LoVo (cell line): Measurements from ENCODE around the gene ODR4.
"Not testable (repeated sequence)": the region's sequence is repeated elsewhere in the genome, so short reads cannot be mapped to it uniquely, and the experiment has no call there.

Experiments
- DNase-seq: peaks from one replicate; pipeline ENCODE4 v3.0.0-alpha.2; 2016; ENCODE audit warnings: low spot score

The ODR4 gene

DNA sequence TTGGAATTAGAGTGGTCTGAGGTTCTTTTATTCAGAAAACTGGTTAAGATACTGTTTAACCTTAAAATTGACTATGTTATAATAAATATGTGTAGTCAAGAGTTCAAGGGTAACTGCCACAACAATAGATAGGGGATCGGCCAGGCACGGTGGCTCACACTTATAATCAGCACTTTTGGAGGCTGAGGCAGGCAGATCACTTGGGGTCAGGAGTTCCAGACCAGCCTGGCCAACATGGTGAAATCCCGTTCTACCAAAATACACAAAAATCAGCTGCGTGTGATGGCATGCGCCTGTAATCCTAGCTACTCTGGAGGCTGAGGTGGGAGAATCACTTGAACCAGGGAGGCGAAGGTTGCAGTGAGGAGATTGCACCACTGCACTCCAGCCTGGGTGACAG is 45.8 kb downstream of the ODR4 start:
- no peak for DNase-seq

DNA sequence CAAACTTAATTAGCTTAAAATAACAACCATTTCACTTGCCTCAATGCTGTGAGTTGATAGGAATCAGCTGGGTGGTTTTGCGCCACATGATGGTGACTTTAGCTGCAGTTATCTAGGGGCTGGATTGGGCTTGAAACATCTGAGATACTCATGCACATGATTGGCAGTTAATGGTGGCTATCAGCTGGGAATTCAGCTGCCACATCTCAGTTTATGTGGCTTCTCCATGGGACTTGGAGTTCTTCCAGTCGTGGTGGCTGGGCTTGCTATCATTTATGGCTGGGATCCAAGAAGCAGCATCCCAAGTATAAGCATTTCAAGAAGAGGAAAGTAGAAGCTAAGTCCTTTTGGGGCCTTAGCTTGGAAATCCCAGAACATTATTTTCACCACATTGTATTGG is 48.9 kb downstream of the ODR4 start:
- DNase-seq: no peak

DNA sequence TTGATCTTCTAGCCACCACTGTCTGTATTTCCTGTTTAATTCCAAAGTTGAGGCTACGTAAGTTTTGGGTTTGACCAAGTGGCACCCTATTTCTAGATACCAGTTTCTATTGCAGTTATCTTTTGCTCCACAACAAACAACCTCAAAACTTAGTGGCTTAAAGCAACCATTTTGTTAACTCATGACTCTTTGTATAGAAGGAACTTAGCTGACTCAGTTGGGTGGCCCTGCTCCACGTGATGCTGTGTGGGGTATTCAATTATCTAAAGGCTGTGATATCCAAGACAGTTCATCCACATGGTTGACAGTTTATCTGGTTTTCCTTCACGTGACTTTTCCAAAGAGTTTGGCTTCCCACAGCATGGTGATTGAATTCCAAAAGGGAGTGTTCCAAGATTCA is 50.5 kb downstream of the ODR4 start:
- DNase-seq: no peak

DNA sequence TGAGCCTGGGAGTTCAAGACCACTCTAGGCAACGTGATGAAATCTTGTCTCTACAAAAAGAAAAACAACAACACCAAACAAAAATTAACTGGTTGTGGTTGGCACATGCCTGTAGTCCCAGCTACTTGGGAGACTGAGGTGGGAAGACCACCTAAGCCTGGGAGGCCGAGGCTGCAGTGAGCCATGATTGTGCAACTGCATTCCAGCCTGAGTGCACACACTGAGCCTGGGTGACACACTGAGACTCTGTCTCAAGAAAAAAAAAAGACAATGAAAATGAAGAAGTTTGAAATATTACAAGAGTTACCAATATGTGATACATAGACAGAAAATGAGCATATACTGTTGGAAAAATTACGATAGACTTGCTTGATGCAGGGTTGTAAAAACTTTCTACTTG is 53.4 kb downstream of the ODR4 start:
- DNase-seq: no peak

DNA sequence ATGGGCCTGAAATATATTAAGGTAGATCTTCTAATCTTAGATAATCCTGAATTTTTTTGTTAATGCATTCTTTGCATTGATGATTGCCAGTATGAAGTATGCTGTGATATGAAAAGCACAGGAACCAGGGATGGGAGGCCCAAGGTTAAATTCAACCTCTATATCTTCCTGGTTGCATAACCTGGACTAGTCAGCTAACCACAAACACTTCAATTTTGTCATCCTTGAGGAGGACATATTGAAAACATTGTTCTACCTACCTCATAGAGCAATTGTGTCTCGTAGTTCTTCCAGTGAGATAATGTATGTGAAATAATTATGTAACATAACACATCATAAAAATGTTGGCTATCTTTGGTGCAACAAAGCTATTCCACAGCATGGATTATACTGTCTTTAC is 59.7 kb downstream of the ODR4 start:
- DNase-seq: no peak

DNA sequence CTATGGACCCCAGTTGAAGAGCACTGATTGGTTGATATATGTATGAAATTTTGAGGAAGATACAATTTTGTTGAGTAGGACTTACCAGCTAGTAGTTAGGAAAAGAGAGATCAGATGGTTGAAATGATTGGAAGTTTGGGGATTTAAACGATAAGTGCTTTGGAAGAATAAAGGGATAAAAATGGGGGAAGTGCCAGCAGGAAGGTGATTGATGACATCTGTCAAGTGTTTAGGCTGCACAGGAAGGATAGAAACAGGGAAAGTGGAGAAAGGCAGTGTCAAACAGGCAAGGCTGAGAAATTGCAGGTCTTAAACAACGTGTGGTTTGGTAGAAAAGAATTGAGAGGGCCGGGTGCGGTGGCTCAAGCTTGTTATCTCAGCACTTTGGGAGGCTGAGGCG is 62.9 kb downstream of the ODR4 start:
- DNase-seq: no peak

DNA sequence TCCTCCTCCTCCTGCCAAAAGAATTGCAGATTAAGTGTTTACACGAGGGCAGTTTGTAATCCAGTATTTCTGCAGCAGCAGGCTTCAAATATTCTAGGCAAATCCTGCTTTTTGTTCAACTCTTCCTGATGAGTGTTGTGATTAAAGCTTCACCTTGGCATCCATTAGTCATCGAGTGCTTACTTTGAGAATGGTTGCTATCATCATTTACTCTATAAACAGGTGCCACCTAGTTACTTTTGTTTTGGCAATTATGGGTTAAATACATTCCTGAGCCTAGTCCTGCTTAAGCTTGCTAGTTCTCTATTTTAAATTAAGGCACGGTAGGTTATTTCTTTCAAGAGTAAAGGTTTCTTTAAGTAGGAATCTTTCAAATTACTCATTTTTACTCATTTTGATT is 64.9 kb downstream of the ODR4 start:
- DNase-seq: peak; percentile 22

DNA sequence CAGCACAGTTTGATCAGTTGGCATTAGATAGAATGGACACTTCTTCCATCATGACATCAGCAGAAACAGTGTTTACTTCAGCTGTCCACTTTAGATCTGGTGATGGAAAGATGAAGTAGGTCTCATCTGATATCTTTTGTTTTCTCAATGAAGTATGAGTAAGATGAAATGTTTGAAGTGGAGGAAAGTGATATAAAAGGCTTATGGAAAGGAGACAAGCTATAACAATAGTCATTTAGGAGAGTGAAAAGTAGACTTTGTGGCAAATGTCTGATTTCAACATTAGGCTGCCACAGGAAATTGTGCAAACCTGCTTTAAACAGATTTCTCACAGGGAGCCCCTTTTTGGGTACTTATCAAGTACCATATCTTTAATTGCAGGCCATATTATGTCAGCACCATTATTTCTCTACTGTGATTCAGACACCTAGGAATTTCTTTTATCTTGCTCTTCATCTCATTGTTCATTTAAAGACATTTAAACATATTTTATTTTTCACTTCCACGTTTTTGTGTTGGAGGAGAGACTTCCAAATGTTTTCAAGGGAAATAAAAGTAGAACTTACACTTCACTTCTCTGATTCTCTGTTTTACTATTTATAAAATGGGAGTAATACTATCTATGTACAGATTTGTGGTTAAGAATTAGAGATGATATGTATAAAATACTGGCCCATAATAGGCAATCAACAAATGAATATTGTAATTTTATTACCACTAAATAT is 67.2 kb downstream of the ODR4 start:
- no peak for DNase-seq

DNA sequence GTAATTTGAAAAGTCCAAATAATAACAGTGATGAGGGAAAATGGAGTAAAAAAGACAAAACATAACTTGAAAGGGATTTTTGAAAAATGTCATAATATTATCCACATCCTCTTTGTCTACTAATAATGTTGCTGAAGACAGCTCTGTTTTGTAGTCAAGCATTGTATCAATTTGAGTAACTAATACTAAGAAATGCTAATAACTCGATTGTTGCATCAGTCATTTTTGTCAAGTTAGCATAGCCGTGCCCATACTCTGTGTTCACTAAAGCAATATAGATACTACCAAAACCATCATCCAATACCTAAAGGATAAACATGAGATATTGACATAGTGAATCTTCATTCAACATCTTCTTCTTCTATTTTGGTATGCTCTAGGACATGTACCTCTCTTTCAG is 68.0 kb downstream of the ODR4 start:
- no peak for DNase-seq

DNA sequence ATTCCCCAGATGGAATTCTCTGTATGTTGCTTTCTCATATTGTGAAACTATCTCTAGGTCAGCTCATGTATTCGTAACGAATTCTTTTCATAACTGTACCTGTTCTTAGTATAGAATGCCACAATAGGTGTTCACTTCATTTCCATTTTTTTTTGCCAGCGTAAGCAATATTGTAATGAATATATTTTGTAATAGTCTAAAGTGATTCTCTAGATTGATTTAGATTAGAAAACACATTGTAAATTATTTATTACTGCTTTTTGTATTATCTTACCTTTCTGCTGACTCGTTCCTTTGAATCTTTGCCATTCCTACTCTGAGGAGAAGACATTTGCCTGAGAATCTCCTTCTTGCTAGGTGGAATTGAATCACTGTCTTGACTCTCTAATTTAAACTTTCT is 70.5 kb downstream of the ODR4 start:
- DNase-seq: no peak

DNA sequence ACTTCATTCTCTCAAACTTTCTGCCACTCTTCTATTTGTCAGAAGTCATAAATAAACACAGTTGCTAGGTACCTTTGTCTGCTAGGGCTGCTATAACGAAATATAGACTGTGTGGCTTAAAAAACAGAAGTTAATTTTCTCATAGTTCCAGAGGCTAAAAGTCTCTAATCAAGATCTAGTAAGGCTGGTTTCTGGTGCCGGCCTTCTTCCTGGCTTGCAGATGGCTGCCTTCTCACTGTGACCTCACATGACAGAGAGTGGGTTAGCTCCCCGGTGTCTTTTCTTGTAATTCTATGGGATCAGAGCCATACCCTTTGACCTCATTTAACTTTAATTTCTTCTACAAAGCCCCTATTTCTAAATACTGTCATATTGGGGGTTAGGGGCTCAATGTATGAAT is 79.3 kb downstream of the ODR4 start:
- no peak for DNase-seq

DNA sequence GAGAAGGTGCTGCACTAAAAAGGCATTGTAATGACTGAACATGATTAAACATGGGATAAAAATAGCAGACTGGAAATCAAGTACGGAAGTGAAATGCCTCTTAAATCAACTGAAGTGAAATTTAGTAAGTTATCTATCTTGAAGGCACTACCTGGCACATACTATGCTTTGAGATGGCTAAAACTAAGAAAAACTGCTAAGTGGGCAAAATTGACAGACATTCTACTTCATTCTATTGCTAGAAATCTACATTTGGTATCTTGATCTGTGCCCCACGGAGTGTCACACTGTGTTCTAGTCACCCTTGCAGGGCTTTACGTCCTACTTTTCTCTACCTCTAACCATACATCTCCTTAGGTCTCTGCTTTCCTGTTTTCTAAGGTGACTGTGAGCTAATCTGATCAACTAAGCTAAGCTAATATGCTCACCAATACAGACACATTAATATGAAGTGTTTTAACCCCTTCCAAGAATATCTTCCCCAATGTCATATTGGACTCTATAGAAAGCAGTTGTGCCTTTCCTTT is 81.2 kb downstream of the ODR4 start:
- DNase-seq: no peak

DNA sequence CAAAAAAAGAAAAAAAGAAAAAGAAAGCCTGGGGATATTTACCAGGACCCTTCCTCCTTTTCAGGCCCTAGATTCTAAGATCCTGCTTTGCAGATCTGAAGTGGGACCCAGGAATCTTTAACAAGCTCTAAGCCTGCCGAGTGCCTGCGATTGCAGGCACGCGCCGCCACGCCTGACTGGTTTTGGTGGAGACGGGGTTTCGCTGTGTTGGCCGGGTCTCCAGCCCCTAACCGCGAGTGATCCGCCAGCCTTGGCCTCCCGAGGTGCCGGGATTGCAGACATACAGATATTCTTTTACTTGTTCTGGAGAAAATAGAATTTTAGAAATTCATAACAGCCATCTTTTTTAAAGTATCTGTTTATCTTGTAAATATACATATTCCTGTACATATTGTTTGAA is 83.5 kb downstream of the ODR4 start:
- DNase-seq: not testable (repeated sequence)

DNA sequence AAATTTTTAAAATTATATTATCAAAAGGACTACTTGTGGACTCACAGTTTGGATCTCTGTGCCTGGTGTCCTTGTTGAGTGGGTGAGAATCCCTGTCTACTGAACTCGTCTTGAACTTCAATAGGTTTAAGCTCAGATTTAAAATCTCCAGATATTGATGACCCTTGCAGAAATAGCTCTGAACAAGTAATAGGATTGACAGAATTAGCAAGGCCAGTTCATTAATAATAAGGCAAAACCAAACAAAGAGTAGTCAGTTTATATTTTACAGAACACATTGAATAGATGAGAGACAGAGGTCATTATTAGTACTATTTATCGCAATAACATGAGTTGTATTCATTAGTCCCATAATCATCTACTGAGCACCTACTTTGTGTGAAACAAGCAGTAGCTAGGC is 85.4 kb downstream of the ODR4 start, which contains the start of gene PDC:
PDC (minus strand) TSS at position 101 of the 400 bp plus-strand sequence. CDS start 11,655 bp downstream, outside the sequence.
- no peak for DNase-seq

DNA sequence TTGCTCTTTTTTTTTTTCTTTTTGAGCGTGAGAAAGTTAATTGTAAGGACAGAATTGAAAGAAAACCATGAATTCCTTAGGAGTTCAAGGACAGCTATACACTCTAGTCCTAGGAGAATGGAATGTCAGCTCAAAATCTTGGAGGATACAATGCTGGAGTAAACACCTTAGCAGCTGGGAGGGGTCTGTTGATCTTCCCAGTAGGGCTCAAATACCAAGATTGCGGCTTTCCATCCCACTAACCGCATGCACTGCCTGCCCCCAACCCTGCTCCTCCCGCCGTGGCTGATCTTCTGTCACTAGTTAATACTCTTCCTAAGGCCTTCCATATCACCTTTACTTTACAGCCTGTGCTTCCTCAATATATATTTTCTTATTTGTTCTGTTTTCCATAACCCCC is 87.9 kb downstream of the ODR4 start:
- no peak for DNase-seq

DNA sequence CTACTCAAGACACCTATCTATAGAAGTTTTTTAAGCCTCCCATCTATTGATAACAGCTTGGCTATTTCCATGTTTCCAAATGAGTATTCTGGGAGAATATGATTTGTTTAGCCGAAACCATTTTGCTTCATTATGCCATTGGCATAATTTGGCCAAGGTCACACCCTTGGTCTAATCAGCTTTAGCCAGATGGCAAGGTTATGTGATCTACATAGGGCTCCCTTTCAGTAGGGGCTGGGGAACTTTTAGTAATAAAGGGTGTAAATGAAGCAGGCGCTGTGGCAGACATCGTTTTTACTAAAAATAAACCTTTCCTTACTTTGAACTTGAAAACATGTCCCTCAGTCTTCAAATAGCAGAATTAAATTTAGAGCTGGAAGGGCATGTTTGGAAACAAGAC is 88.3 kb downstream of the ODR4 start:
- DNase-seq: no peak

DNA sequence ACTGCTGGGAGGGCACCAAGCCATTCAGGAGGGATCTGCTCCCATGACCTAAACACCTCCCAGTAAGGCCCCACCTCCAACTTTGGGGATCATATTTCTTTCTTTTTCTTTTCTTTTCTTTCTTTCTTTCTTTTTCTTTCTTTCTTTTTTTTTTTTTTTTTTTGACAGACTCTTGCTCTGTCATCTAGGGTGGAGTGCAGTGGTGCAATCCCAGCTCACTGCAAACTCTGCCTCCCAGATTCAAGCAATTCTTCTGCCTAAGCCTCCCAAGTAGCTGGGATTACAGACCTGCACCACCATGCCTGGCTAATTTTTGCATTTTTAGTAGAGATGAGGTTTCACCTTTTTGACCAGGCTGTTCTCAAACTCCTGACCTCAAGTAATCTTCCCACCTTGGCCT is 89.9 kb downstream of the ODR4 start:
- not testable (repeated sequence) for DNase-seq

DNA sequence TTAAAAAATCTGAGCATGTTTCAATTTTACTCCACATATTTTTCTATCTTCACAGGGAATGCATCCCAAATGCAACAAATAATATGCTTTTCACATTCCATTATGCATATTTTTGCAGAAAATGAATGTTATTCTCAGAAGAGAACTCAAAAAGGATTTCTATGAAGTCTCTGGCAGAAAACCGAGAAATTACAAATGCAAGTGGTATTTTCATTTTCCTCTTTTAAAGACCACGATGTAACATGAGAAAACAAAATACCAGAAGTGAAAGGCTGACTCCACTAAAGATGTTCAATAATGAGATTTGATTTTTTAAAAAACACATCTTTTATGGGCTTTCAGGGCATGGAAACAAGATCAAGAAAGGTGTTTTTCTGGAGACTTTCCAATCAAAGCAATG is 90.3 kb downstream of the ODR4 start:
- DNase-seq: no peak
